GM11168 (cell line): Measurements from ENCODE around the gene MPV17L.
"Not testable (repeated sequence)": the region's sequence is repeated elsewhere in the genome, so short reads cannot be mapped to it uniquely, and the experiment has no call there.

Experiments
- in situ Hi-C: fragments of 300-500 bp; cut with MboI; formaldehyde crosslinking; loops from one replicate; pipeline ENCODE4 v1.12.0; 2022; ENCODE audit warnings: low sequenced_read_pairs; ENCODE audit not compliant: unreplicated experiment

Gene MPV17L

DNA sequence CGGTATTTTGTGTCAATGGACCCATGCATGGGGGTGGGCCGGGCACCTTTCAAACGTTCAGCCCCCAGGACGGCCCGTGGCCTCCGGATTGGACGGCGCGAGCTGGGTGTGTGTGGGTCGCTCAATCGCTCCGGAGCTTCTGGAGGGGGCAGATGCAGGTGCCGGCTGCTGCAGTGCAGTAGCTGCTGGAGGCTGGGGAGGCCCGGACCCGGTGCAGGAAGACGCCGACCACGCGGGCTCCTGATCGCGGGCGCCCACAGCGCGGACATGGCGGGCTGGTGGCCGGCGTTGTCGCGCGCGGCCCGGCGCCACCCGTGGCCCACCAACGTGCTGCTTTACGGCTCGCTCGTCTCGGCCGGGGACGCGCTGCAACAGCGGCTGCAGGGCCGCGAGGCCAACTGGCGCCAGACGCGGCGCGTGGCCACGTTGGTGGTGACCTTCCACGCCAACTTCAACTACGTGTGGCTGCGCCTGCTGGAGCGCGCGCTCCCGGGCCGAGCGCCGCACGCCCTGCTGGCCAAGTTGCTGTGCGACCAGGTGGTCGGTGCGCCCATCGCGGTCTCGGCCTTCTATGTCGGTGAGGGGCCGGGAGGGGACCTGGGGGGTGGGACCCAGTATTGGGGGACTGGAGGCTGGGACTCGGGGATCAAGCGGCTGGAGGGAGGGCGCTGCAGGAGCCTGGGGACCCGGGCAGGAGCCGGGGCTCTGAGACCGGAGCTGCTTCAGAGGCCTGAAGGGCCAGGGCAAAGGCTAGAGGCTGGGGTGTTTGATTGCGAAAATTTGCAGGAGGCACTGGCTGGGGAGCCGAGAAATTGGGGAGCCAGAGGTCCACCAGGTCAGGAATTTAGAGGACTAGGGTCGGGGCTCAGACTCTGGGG lies at the start of gene MPV17L:
Gene MPV17L (plus strand): TSS at position 124 of the 878 bp plus-strand sequence. CDS start 144 bp downstream, at position 268.
- in situ Hi-C loops, result not testable (repeated sequence)

DNA sequence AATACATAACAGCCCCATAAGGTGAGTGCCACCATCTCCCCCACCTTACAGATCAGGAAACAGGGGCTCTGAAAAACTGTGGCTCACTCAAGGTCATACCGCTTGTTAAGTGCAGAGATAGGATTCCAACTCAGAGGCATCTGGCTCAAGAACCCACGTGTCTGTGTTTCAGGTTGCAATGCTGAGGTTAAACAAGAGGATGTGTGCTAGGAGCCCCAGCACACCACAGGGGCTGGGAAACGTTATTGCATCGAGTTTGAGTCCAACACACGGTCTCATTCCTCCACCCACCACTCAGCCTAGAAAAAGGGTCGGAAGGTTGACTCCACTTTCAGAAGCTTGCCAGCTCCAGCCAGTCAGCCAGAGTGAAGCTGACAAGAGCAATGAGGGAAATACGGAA lies 46.8 kb upstream of the MPV17L start:
- in situ Hi-C loops, result not testable (repeated sequence)

DNA sequence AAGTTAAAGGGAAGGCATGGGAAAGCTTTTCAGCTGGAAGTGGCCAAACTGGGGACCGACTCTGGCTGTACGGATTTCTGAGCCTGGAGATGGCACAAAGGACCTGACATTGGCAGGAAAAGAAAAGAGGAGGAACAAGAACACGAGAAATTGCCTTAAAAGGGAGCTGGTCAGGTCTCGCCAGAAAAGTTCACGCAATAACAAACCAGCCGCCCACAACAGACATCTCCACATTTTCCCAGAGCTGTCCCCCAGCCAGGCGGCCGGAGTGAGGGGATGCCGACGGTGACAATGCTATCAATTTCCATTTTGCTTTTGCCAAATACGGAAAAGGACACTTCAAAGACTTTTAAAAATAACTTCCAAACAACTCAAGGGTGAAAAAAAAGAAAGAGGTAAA lies 44.3 kb upstream of the MPV17L start:
- in situ Hi-C loops, result not testable (repeated sequence)

DNA sequence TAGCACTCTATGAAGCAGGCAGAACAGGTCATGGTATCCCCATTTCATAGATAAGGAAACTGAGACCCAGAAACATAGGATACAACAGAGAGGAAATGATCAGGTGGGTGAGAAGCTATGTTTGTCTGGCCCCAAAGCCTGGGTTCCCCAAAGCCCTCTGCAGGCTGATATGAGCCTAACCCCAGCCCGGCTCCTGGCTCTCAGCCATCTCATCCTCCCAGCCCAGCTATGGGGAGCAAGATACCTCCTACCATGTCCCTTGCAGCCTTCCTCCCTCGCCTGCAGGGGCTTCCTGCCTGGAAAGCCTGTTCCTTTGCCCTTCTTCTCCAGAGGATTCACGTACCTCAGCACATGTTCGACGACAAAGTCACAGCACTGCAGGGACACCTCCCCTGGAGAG lies 43.8 kb upstream of the MPV17L start:
- in situ Hi-C loops, result not testable (repeated sequence)

DNA sequence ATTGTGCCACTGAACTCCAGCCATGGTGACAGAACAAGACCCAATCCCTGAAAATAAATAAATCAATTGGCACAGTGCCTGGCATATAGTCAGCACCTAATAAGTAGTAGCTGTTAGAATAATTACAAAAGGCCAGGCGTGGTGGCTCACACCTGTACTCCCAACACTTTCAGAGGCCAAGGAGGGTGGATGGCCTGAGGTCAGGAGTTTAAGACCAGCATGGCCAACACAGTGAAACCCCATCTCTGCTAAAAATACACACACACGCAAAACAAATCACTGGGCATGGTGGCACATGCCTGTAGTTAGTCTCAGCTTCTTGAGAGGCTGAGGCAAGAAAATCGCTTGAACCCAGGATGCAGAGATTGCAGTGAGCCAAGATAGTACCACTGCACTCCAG lies 42.7 kb upstream of the MPV17L start:
- in situ Hi-C loops, result not testable (repeated sequence)

DNA sequence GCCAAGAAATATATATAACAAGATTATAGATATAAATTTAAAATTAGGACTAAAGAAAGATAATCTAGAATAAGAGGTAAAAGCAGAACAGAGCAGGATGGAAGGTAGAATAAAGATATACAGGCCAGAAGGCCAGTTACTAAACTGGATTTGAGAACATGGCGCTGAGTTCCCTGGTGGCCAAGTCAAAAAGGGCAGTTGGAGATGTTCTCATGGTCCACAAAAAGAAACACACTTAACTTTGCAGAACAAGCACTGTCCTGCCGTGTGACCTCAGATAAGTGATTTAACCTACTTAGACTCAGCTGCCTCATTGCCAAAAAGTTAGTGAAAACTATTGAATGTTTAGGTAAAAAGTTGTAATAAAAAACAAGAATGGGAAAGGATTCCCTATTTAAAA lies 40.7 kb upstream of the MPV17L start:
- in situ Hi-C loops, result not testable (repeated sequence)

DNA sequence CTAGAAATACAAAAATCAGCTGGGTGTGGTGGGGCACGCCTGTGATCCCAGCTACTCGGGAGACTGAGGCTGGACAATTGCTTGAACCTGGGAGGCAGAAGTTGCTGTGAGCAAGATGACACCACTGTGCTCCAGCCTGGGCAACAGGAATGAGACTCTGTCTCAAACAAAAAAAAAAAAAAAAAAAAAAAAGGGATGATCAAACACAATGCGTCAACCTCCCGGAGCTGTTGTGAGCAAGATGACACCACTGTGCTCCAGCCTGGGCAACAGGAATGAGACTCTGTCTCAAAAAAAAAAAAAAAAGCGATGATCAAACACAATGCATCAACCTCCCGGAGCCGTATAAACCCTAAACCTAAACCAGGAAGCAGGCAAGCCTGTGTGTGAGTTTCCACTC lies 38.1 kb upstream of the MPV17L start:
- in situ Hi-C loops, result not testable (repeated sequence)

DNA sequence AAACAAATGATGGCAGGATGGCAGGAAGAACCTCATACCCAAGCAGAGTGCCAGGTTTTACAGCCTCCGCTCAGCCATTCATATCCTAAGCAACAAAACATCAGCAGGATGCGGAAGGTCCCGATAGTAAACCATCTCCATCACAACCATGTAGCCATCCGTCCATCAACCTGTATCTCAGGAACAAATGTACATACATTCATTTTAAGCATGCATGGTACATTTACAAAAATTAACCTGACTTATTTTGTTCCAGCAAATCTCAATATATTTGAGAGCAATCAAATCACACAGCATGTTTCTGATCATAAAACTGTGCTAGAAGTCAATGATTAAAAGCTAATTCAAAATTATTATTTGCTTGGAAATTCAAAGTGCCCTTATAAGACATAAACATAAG lies 17.4 kb upstream of the MPV17L start, which contains the start of gene NPIPA5:
Gene NPIPA5 (minus strand): TSS at position 101 of the 400 bp plus-strand sequence. CDS start 0 bp downstream, at position 101.
- in situ Hi-C loops, result not testable (repeated sequence)

DNA sequence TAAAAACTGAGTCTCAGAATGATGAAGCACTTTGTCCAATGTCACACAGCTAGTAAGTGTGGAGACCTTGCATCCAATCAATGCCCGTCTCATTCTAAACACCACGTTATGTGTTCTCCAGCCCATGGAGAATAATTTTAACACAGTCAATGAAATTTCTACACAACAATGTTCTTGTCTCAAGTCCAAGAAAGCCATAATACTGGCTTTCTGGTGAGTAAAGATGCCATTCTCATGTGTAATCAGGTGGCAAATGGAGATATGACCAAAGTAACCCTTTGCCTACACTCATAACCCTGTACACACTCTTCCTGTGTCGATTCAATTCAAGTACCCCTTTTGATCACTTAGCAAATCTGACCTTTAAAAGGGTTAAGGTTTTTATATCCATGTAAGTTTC lies 12.7 kb upstream of the MPV17L start:
- in situ Hi-C loops, result not testable (repeated sequence)

DNA sequence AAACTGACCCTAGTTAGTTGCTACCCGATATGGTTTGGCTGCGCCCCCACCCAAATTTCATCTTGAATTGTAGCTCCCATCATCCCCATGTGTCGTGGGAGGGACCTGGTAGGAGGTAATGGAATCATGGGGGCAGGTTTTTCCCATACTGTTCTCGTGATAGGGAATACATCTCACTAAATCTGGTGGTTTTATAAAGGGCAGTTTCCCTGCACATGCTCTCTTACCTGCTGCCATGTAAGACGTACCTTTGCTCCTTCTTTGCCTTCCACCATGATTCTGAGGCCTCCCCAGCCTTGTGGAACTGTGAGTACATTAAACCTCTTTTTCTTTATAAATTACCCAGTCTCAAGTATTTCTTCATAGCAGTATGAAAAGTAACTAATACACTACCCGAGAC lies 7.5 kb upstream of the MPV17L start:
- in situ Hi-C loops, result not testable (repeated sequence)

DNA sequence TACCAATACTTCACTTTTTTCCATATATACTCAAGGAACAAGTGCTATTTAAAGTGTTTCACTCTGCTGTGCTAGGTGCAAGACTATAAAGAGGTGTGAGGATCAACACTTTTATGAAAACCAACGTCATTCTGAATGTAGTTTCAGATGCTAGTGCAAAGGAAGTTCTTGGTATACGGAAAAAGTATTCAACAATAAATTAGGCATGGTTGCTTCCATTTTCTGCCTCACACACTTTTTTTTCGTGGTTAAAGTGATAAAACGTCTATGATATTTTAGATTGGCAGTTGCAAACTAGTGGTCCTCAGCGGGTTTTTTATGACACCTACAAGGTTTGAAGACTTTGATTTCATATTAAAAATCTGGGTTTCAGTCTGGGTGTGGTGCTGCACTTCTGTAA lies 5.6 kb upstream of the MPV17L start:
- in situ Hi-C loops, result not testable (repeated sequence)

DNA sequence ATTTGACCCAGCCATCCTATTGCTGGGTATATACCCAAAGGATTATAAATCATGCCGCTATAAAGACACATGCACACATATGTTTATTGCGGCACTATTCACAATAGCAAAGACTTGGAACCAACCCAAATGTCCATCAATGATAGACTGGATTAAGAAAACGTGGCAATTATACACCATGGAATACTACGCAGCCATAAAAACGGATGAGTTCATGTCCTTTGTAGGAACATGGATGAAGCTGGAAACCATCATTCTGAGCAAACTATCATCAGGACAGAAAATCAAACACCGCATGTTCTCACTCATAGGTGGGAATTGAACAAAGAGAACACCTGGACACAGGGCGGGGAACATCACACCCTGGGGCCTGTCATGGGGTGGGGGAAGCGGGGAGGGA lies 2.5 kb upstream of the MPV17L start:
- in situ Hi-C loops, result not testable (repeated sequence)

DNA sequence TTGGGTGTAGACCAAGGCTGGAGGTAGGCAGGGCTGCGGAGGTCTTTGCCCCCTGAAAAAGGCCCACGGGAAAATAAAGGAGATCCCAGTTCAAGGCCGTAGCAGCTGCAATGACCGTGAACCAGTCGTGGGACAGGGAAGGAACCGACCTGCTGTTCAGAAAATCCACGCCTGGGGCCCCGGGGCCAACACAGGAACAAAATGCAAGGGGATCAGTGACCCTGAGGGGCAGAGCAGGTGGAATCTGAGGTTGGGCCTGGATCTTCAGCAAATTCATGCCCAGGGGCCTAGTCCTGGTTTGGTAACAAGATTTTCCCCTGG lies 915 bp downstream of the MPV17L start:
- in situ Hi-C loops, result not testable (repeated sequence)

DNA sequence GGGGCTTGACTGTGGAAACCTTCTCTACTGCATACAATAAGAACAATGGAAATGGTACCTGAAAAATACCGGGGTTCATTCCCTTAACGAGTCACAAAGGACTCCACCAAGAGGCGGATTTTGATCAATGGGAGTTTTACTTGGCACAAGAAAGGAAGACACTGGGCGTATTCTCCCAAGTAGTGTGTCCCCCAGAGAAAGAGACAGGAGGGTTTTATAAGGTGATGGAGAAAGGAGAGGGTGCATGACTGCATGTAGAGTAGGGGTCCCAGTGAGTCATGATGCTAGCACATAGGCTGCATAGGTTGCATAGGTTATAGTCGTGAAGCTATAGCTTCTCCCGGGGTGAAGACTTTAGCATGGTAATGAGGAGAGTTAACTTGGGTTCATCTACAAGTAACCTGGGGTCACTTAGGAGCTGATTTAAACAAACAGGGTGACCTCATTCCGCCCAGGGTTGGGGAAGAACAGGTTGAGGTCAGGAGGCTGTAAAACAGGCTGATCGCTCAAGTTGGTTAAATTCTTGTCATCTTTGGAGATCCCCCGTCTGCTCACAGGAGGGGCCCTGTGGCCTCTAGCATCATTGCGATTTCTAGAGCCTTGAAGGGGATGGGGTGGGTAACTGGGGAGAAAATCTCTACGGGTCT lies 1.5 kb downstream of the MPV17L start:
- in situ Hi-C loops, result no loop called here

DNA sequence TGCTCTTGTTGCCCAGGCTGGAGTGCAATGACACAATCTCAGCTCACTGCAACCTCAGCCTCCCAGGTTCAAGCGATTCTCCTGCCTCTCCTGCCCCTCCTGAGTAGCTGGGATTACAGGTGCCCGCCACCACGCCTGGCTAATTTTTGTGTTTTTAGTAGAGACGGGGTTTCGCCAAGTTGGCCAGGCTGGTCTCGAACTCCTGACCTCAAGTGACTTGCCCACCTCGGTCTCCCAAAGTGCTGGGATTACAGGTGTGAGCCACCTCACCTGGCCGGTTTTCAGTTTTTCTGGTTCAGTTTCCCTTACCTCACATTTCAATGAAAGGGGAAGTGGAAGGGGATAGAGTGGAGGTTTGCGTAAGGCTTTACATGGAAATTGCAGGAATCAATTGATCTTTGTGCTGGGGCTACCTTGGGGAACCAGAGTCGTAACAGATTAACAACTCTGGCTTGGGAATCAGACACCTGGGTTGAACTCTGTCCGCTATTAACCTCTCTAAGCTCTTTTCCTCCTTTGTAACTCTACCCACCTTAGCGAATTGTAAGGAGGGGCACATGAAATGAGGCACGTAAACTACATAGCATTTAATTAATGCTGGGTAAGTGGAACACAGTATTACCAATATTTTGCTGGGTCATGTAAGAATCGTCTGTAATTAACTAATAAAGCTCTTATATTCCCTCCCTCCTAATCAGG lies 3.2 kb downstream of the MPV17L start:
- in situ Hi-C loops, result no loop called here

DNA sequence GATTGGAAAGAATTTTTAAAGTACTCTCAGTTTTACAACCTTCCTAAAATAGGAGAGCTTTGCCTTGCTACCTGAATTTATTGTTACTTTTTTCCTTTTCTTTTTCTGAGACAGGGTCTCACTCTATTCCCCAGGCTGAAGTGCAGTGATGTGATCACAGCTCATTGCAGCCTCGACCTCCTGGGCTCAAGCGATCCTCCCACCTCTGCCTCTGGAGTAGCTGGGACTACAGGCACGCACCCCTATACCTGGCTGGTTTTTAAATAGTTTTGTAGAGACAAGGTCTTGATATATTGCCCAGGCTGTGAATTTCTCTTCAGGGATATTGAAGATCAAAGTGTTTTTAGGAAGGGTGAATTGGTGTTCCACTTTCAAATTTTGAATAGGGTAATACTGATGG lies 3.8 kb downstream of the MPV17L start:
- in situ Hi-C loops, result no loop called here

DNA sequence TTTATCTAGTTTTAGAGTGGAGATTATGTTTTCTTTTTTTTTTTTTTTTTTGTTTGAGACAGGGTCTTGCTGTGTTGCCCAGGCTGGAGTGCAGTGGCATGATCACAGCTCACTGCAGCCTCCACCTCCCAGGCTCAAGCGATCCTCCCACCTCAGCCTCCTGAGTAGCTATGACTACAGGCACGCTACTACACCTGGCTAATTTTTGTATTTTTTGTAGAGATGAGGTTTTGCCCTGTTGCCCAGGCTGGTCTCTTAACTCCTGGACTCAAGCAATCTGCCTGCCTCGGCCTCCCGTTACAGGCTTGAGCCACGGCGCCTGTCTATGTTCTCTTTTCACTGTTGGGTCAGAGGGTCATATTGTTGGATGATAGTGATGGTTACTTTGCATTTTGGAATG lies 4.8 kb downstream of the MPV17L start:
- in situ Hi-C loops, result not testable (repeated sequence)

DNA sequence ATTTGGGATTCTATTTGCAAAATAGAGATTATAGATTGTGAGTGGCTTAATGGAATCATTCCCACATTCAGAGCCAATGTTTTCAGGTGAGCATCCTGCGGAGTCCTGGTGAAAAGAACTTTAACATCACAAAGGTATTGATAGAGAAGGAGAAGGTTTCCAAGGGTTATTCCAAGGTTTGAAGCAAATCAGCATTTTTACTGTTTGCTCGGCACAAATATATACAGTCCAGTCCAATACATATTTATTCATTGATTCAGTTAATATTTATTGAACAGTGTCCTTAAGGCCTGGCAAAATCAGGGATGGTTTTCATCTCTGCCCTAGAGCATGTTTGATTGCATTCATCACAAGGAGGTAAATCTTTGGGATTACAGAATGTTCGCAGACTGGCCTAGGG lies 6.4 kb downstream of the MPV17L start:
- in situ Hi-C loops, result no loop called here

DNA sequence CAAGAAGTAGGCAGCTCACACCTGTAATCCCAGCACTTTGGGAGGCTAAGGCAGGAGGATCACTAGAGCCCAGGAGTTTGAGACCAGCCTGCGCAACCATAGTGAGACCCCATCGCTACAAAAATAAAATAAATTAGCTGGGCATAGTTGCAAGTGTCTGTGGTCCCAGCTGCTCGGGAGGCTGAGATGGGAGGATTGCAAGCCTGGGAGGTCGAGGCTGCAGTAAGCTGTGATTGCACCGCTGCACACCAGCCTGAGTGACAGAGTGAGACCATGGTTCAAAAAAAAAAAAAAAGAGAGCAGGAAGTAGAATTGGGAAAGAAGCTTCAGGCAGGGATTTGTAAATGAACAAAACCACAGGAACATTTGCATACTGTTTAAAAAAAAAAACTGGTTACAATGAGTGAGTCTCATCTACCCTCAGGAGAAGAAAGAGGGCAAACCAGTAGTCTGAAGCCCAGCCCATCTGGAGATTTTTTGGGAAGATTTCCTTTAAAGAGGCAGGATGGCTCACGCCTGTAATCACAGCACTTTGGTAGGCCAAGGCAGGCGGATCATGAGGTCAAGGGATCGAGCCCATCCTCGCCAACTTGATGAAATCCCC lies 7.9 kb downstream of the MPV17L start:
- in situ Hi-C loops, result no loop called here

DNA sequence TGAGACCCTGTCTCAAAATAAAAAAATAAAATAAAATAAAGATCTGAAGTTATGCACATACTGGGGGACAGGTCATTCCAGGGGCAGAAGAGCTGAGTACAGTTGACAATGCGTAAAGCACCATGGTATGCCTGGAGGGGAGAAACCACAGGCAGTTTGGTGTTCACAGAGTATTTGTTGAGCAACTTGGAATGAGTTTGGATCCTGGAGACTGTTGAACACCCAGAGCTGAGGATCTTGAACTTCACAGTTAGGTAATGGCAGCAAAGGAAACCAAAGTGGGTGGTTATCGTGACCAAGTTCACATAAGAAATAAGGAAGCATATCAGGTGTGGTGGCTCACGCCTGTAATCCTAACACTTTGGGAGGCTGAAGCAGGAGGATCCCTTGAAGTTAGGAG lies 8.5 kb downstream of the MPV17L start:
- in situ Hi-C loops, result not testable (repeated sequence)

DNA sequence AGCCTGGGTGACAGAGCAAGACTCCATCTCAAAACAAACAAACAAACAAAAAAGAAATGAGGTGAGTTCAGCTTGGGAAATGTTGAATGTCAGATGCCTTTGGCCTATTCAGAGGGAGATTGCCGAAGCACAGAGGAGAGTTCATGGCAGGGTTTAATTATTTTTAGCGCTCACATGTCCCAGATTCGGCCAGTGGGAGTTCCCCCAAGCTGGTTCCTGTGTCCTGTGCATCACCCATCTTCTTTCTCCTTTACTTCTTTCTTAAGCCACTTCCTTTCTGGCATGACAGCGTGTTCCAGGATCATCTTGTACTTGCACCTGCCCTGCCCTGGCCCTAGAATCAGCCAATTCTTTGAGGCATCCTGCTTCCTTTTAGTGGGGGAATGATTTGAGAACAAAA lies 9.2 kb downstream of the MPV17L start:
- in situ Hi-C loops, result no loop called here
